D721Med (cell line): ENCODE results near the gene CRACDL.

Experiments
- DNase-seq: peaks from one replicate; pipeline ENCODE4 v3.0.0; 2011; ENCODE audit warnings: low spot score; ENCODE audit not compliant: insufficient read length
- FAIRE-seq: peaks from 2 replicates; lab custom pipeline; 2011; peaks lifted over from hg19 to GRCh38; lab: Jason Lieb, UNC
- TF ChIP-seq, protein P1 (sequence below): IDR thresholded peaks from 2 replicates; pipeline ENCODE4 v1.5.1; 2012; ENCODE audit warnings: mild to moderate bottlenecking, control low read depth; ENCODE audit not compliant: insufficient read depth; ENCODE audit errors: missing control alignments

CRACDL gene, protein sequence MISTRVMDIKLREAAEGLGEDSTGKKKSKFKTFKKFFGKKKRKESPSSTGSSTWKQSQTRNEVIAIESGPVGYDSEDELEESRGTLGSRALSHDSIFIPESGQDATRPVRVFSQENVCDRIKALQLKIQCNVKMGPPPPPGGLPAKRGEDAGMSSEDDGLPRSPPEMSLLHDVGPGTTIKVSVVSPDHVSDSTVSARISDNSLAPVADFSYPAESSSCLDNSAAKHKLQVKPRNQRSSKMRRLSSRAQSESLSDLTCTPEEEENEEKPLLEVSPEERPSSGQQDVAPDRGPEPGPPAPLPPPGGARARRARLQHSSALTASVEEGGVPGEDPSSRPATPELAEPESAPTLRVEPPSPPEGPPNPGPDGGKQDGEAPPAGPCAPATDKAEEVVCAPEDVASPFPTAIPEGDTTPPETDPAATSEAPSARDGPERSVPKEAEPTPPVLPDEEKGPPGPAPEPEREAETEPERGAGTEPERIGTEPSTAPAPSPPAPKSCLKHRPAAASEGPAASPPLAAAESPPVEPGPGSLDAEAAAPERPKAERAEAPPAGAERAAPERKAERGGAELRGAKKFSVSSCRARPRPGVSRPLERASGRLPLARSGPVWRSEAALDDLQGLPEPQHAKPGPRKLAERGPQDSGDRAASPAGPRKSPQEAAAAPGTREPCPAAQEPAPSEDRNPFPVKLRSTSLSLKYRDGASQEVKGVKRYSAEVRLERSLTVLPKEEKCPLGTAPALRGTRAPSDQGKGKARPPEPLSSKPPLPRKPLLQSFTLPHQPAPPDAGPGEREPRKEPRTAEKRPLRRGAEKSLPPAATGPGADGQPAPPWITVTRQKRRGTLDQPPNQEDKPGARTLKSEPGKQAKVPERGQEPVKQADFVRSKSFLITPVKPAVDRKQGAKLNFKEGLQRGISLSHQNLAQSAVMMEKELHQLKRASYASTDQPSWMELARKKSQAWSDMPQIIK

DNA sequence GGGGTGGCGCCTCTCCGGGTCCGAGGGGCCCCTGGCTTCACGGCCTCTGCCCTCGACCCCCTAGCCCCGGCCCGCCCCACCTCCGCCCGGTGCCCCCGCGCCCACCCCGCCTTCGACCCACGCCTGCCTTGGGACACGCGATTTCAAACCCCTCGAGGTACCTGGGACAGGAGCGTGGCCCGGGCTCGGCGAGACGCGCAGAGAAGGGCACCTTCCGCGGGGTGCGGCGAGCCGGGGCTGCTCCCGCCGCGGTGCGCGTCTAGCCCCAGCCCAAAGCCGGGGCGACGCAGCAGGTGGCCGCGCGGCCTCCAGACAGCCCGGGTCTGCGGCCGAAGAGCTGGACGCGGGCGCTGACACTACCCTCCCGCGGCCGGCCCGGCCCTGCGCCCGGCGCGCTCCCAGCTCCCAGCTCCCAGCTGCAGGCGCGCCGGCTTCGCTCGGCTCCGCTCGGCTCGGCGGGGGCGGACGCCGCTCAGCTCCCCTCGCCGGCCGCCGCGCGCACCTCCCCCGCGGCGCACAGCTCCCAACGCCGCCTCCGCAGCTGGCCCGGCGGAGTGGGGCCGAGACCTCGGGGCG lies at the start of gene CRACDL:
CRACDL (minus strand) TSS at position 449 of the 576 bp plus-strand sequence. CDS start 89,425 bp downstream, outside the sequence.
- FAIRE-seq = no peak
- DNase-seq = no peak
- TF ChIP-seq, protein P1, sequence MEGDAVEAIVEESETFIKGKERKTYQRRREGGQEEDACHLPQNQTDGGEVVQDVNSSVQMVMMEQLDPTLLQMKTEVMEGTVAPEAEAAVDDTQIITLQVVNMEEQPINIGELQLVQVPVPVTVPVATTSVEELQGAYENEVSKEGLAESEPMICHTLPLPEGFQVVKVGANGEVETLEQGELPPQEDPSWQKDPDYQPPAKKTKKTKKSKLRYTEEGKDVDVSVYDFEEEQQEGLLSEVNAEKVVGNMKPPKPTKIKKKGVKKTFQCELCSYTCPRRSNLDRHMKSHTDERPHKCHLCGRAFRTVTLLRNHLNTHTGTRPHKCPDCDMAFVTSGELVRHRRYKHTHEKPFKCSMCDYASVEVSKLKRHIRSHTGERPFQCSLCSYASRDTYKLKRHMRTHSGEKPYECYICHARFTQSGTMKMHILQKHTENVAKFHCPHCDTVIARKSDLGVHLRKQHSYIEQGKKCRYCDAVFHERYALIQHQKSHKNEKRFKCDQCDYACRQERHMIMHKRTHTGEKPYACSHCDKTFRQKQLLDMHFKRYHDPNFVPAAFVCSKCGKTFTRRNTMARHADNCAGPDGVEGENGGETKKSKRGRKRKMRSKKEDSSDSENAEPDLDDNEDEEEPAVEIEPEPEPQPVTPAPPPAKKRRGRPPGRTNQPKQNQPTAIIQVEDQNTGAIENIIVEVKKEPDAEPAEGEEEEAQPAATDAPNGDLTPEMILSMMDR = no peak

DNA sequence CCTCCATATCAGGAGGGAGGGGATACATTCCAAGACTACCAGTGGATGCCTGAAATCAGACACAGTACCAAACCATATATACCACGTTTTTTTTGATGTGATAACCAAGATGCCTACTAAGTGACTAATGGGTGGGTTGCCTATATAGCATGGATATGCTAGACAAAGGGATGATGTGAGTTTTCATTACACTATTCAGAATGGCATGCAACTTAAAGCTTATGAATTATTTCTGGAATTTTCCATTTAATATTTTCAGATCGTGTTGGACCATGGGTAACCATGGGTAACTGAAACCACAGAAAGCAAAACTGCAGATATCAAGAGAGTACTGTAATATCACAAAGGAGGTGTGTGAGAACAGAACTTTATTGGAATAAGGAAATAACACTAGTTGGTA lies 39.6 kb upstream of the CRACDL start:
- DNase-seq (no peak), FAIRE-seq (no peak)
- TF ChIP-seq, protein P1 = no peak

DNA sequence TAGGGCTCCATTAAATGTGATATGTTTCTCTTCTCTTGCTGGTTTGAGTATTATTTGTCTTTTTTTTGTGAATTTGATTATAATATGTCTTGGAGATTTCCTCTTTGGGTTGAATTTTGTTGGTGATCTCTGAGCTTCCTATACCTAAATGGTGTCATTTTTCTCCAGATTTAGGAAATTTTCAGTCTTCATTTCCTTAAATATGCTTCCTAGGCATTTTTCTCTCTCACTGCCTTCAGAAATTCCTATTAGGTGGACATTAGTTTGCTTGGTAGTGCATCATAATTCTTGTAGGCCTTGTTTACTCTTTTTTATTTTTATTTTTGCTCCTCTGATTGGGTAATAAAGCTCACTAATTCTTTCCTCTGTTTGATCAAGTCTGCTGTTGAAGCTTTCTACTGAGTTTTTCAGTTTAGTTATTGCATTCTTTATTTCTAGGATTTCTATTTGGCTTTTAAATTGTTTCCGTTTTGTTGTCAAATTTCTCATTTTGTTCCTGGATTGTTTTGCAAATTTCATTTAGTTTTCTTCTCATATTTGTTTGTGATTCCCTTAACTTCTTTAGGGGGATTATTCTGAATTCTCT lies 36.6 kb upstream of the CRACDL start:
- DNase-seq = no peak
- FAIRE-seq = no peak
- TF ChIP-seq, protein P1 = no peak

DNA sequence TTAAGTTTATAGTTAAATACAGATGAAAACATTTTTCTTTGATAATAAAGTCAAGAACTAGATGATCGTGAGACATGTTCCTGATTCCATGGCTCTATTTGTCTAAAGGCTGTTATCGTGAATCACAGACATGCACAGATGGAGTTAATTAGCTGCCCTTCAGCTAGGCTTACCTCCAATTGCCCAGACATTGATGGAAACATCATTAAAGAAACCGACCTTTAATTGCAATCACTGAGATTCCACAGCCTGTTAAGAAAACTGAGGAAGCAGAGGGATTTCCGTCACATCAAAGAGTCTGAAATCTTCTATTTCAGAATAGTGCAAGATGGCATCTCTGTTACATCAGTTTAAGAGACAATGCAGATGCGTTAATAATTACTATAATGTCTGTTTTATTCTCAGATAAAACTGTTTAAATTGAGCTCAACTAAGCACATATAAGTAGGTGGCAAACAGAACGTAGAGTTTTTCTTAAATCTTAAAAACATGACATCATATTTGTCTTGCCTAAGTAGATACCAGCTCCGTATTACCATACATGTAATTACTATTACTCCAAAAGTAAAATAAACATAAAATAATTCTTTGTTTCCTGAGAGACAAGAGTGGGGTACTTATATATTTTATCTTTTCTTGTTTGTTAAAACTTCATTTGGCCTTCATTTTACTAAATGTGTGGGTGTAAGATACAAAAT lies 23.9 kb upstream of the CRACDL start:
- TF ChIP-seq, protein P1 = no peak
- no peak for DNase-seq
- peak; percentile 32 for FAIRE-seq

DNA sequence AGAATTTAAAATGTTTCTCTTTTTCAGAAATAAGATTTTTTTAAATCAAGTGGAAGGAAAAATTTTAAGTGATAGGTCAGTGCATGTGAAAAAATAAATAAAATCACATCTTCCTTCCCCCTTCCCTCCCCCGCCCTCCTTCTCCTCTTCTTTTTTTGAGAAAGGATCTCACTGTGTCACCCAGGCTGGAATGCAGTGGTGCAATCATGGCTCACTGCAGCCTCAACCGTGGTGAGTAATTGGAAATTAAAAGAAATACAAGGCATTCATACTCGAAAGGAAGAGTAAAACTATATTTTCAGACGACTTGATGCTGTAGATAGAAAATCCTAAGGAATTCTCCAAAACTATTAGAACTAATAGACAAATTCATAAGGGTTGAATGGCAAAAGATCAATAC lies 16.9 kb upstream of the CRACDL start:
- TF ChIP-seq, protein P1 = no peak
- no peak for DNase-seq
- FAIRE-seq = no peak

DNA sequence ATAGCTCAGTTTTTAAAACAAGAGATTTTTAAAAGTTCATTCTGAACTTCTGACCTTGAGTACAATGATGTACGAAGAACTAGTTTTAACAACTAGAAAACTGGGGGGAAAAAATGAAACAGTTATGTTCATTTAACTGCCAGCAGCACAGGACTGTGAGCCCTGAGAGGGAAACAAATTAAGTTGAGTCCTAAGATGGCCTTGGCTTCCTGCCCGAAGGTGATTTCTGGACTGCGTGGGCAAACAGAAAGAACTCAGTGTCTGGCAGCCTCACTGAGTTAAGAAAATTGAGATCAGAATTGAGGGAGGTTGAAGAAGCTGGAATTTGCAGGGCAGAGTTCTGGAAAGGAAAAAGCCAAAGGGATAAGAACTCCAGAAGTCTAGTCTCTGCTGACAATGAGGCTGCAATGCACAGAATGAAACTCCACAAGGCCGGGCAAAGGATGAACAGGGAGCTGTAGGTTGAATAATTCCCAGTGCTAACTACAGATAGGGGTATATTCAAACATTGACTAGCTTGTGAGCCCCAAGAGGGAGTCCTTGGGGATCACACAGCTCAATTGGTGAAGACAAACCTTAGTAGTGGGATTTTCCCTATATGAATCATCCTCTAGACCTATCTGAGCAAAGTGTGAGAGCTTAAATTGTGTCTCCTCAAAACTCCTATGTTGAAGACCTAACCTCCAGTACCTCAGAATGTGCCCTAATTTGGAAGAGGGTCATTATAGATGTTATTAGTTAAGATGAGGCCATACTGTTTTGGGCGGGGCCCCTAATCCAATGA lies 13.1 kb upstream of the CRACDL start:
- TF ChIP-seq, protein P1 = no peak
- no peak for FAIRE-seq

More for the DNA sequence above, 13.1 kb upstream of the CRACDL start:
- no peak for DNase-seq
